Fibroblast of pulmonary artery (primary cell): Measurements from ENCODE around the gene PKP1.

Experiments
- DNase-seq: peaks from one replicate; pipeline ENCODE4 v3.0.0-alpha.2; 2010; ENCODE audit warnings: low read depth
- H3K4me3 ChIP-seq: replicated peaks from 2 replicates; pipeline ENCODE4 v1.5.1; 2011; ENCODE audit warnings: low read depth, mild to moderate bottlenecking, control low read depth, low read length, moderate library complexity
- TF ChIP-seq, protein P1 (sequence below): IDR thresholded peaks from 2 replicates; pipeline ENCODE4 v1.5.1; 2011; ENCODE audit warnings: mild to moderate bottlenecking, control low read depth, low read length, inconsistent platforms; ENCODE audit errors: missing control alignments

The PKP1 gene

DNA sequence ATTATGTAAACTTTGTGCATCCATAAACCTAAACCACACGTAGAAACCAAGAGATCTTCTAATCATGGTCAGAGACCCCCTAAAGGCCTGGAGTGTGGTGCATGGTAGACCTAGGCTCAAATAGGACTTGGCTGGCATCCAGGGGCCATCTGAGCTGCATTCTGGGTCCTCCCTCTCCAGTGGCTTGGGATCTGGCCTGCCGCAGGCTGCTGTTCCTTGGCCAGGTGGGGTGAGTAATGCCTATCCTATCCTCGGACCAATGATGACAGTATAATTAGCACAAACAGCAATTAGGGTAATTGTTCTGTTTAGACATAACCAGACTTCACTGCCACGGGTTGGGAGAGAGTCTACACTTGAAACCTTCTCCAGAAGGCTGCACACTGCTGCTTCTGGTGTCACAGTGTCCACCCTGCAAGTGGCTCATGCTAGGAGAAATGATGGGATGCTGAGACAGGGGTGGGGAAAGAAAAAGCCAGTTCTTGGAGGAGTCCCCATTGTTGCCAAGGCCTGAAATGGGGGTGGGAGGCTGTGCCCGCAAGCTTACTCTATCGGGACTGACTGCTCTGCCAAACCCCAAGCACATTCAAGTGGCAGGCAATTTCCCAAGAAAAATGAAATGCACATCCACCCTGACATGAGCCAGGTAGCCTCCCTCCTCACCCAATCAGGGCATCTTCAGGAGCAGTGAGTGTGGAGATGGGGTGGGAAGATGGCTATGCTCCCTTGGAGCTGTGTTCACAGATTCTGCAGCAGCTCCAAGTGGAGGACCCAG lies 12.5 kb upstream of the PKP1 start:
- H3K4me3 ChIP-seq: no peak overlapping the region
- TF ChIP-seq, protein P1, sequence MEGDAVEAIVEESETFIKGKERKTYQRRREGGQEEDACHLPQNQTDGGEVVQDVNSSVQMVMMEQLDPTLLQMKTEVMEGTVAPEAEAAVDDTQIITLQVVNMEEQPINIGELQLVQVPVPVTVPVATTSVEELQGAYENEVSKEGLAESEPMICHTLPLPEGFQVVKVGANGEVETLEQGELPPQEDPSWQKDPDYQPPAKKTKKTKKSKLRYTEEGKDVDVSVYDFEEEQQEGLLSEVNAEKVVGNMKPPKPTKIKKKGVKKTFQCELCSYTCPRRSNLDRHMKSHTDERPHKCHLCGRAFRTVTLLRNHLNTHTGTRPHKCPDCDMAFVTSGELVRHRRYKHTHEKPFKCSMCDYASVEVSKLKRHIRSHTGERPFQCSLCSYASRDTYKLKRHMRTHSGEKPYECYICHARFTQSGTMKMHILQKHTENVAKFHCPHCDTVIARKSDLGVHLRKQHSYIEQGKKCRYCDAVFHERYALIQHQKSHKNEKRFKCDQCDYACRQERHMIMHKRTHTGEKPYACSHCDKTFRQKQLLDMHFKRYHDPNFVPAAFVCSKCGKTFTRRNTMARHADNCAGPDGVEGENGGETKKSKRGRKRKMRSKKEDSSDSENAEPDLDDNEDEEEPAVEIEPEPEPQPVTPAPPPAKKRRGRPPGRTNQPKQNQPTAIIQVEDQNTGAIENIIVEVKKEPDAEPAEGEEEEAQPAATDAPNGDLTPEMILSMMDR: no peak
- DNase-seq: no peak

DNA sequence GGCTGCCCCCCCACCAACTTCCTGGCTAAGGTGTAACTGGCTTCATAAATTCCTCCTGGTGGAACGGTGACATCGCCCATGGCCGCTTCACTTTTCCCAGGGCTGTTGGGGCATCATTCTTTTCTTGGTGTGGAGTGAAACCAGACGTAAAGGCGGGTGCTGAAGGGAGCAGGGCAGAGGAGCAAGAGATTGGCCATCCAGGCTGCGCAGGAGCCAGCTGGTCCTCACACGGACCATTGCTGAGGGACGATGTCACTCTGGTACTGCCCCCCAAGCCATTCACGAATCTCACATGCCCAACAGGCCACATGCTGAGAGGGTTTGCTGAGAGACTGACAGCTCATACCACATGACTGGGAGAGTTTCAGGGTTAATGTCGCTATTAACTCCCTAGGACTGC lies 10.5 kb upstream of the PKP1 start:
- no peak overlapping the region for H3K4me3 ChIP-seq
- TF ChIP-seq, protein P1: no peak
- no peak for DNase-seq

DNA sequence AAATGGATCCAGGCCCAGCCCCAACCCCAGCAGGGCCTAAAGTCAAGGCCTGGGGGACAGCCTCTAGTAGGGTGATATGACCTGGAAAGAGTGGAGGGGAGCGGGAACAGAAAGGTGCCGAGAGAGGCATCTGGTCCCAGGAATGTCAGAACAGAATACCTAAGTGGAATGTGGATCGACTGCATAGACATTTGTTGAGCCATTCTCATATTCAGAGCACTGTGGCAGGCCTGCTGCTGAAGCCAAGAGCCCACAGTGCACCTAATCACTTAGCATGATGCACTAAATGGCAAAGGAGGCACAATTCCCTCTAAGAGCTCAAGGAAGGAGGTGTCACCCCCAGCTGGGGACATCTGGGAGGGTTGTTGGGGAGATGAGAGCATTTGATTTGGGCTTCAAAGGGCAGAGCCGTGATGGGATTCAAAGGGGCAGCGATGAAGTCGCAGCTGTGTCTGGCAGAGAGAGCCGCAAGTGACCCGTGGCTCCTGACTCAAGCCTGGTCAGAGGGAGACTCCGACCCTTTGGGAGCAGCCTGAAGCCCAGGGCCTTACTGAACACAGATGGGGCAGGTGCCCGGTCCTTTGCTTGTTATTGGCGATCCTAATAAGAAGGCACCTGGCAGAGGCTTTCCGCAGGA lies 8.6 kb upstream of the PKP1 start:
- TF ChIP-seq, protein P1: no peak
- DNase-seq: no peak

DNA sequence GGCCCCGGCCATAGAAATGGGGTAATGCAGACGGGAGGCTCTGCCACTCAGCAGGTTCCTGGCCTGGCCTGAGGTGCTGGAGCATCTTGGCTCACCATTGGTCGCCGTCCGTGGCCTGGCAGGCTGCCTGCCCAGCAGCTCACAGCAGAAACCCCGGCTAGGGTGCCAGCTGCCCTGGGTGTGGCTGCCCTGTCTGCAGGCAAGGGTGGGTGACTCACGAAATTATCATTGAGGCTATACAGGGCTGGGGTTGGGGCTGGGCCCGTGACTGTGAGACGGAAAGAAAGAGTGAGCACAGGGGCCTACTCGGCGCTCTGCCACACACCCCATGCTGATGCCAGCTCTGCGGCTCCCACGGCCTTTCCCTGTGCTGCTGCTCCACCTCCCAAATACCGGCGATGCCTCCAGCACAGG lies 8.0 kb upstream of the PKP1 start:
- peak; percentile 55 for DNase-seq
- no peak overlapping the region for H3K4me3 ChIP-seq
- TF ChIP-seq, protein P1: no peak

More for the DNA sequence above, 8.6 kb upstream of the PKP1 start:
- no peak overlapping the region for H3K4me3 ChIP-seq

DNA sequence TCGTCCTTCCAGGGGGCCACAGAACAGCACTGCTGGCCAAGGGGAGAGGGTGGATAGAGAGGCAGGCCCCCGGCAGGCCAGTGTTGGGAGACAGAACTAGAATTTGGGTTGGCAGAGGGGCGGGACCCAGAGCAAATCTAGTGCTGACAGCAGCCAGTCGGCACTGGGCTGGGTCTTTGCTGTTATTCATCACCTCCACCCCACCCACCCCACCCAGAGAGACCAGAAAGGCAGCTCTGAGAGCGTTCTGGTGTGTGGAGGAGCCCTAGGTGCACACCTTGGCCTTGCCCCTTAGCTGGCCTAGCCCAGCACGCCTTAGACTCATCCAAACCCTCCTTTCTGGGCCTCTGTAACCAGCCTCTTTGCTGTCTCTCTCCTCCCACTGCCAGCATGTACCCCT lies 6.4 kb upstream of the PKP1 start:
- H3K4me3 ChIP-seq: no peak overlapping the region
- TF ChIP-seq, protein P1: no peak
- DNase-seq: no peak

DNA sequence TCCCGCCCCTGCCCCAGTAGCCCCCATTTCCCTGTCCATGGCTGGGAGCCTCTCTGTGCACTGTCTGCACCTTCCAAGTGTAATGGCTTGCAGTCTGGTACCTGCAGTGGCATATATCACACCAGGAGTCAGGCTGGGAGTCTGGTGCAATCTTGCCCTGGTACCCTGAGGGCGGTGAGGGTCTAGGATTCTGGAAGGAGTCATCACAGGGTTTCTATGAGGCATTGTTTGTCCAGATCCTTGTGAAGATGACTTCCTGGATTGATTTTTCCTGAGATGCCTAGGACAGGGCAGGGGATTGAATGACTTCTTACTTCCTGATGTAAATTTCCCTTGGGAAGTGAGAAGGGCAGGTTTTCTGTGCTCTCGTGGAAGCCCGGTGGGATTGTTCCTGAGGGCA lies 5.9 kb upstream of the PKP1 start:
- TF ChIP-seq, protein P1: no peak
- no peak for DNase-seq
- no peak overlapping the region for H3K4me3 ChIP-seq

DNA sequence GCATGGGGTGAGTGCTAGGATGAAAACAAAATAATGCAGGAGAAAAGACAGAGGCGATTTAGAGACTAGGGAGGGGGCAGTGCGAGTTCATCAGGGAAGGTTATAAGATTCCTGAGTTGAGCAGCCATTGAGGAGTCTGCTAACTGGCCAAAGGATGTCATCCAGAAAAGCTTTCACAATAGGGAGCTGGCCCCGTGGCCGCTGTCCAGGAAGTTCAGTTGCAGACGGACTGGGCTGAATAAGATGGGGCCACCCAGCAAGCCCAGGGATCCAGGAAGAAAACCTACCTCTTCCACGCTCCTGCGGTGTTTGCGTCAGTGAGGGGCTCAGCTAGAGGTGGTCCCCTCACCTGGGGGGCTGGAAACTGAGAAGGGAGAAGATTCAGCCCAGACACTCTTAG lies 4.0 kb upstream of the PKP1 start:
- peak; percentile 60 for DNase-seq
- no peak overlapping the region for H3K4me3 ChIP-seq
- TF ChIP-seq, protein P1: no peak
